IMR-90 (cell line): ENCODE results near the gene TPTE. TPM values are rescaled to one million over a fixed set of nuclear protein-coding genes. Genes with fewer than 3 reads are reported as not detected.
"Not testable (repeated sequence)": the region's sequence is repeated elsewhere in the genome, so short reads cannot be mapped to it uniquely, and the experiment has no call there.

Experiments used
- ATAC-seq: fragments of 200-7000 bp; cut with Tn5 transposase; 2 replicates; pipeline ENCODE4 v1.9.1; 2020; ENCODE audit warnings: low read depth, mild to moderate bottlenecking, moderate library complexity
- BruUV-seq: library from RNA; stranded (reverse); fragments of 400-500 nt; replicated peaks from 2 replicates; lab custom pipeline; 2021; lab: Mats Ljungman, UMichigan
- CTCF ChIA-PET: fragments of 300-600 bp; formaldehyde crosslinking; extraction: SDS; loops from one replicate; lab custom pipeline; 2021; ENCODE audit warnings: antibody characterized with exemption; lab: Yijun Ruan, JAX
- POLR2A ChIA-PET: fragments of 300-600 bp; sonication (Branson Sonifier 250); formaldehyde crosslinking; loops from one replicate; lab custom pipeline; 2022; ENCODE audit warnings: antibody characterized with exemption; ENCODE audit not compliant: unreplicated experiment; lab: Charles Lee
- DNase-seq: peaks from one replicate; pipeline ENCODE4 v3.0.0; 2013
- H2AFZ ChIP-seq: replicated peaks from 2 replicates; pipeline ENCODE3; 2013; ENCODE audit warnings: low read length, mild to moderate bottlenecking; ENCODE audit not compliant: poor library complexity
- H2AK5ac ChIP-seq: 2 replicates; pipeline ENCODE4 v1.6.1; 2013; ENCODE audit warnings: low read depth, low read length, inconsistent platforms
- H2AK9ac ChIP-seq: replicated peaks from 2 replicates; pipeline ENCODE3; 2013; ENCODE audit warnings: mild to moderate bottlenecking, low read depth, low read length, moderate library complexity; ENCODE audit not compliant: poor library complexity
- H2BK120ac ChIP-seq: 2 replicates; pipeline ENCODE4 v1.6.1; 2013; ENCODE audit warnings: low read depth, low read length, inconsistent platforms
- H2BK15ac ChIP-seq: 3 replicates; pipeline ENCODE4 v1.6.1; 2013; ENCODE audit warnings: low read depth, low read length, inconsistent platforms
- H2BK20ac ChIP-seq: 2 replicates; pipeline ENCODE4 v1.6.1; 2013; ENCODE audit warnings: low read depth, mild to moderate bottlenecking, inconsistent platforms, low read length, moderate library complexity
- H2BK5ac ChIP-seq: 2 replicates; pipeline ENCODE4 v1.6.1; 2013; ENCODE audit warnings: mild to moderate bottlenecking, low read depth, low read length, inconsistent platforms; ENCODE audit not compliant: poor library complexity, severe bottlenecking
- H3K14ac ChIP-seq: replicated peaks from 2 replicates; pipeline ENCODE4 v1.6.1; 2013; ENCODE audit warnings: low read depth, low read length, inconsistent platforms
- H3K18ac ChIP-seq: 2 replicates; pipeline ENCODE4 v1.6.1; 2013; ENCODE audit warnings: low read depth, low read length, control low read depth
- H3K23ac ChIP-seq: 2 replicates; pipeline ENCODE4 v1.6.1; 2013; ENCODE audit warnings: low read depth, low read length, inconsistent platforms
- H3K27ac ChIP-seq: 2 replicates; pipeline ENCODE4 v1.5.1; 2013; ENCODE audit warnings: mild to moderate bottlenecking, control low read depth, low read length; ENCODE audit not compliant: insufficient read depth
- H3K27me3 ChIP-seq: 2 replicates; pipeline ENCODE4 v1.6.1; 2013; ENCODE audit warnings: low read length; ENCODE audit not compliant: control insufficient read depth, insufficient read depth
- H3K36me3 ChIP-seq: 2 replicates; pipeline ENCODE4 v1.6.1; 2013; ENCODE audit warnings: low read length, mixed read lengths; ENCODE audit not compliant: control insufficient read depth, insufficient read depth
- H3K4ac ChIP-seq: 2 replicates; pipeline ENCODE4 v1.6.1; 2013; ENCODE audit warnings: low read depth, low read length, inconsistent platforms
- H3K4me1 ChIP-seq: 2 replicates; pipeline ENCODE4 v1.6.1; 2013; ENCODE audit warnings: low read length, mixed read lengths; ENCODE audit not compliant: control insufficient read depth, insufficient read depth
- H3K4me2 ChIP-seq: 2 replicates; pipeline ENCODE4 v1.6.1; 2013; ENCODE audit warnings: low read depth, mild to moderate bottlenecking, control low read depth, low read length, moderate library complexity
- H3K4me3 ChIP-seq: 2 replicates; pipeline ENCODE4 v1.5.1; 2013; ENCODE audit warnings: low read depth, mild to moderate bottlenecking, control low read depth, low read length, moderate library complexity; ENCODE audit not compliant: insufficient read depth
- H3K56ac ChIP-seq: 2 replicates; pipeline ENCODE4 v1.6.1; 2013; ENCODE audit warnings: low read length, inconsistent platforms; ENCODE audit not compliant: insufficient read depth; ENCODE audit errors: extremely low read depth
- H3K79me1 ChIP-seq, 2 experiments: 2 replicates each; pipeline ENCODE4 v1.6.1; 2013; ENCODE audit warnings: low read length in 2 of 2, inconsistent platforms in 1 of 2, low read depth in 1 of 2
- H3K9ac ChIP-seq: 2 replicates; pipeline ENCODE4 v1.6.1; 2013; ENCODE audit warnings: low read depth, low read length, control low read depth
- H3K9me1 ChIP-seq: 2 replicates; pipeline ENCODE4 v1.6.1; 2013; ENCODE audit warnings: low read length, inconsistent platforms; ENCODE audit not compliant: insufficient read depth
- H3K9me3 ChIP-seq: 2 replicates; pipeline ENCODE4 v1.6.1; 2013; ENCODE audit warnings: low read length; ENCODE audit not compliant: control insufficient read depth, insufficient read depth
- H4K20me1 ChIP-seq: 2 replicates; pipeline ENCODE4 v1.6.1; 2013; ENCODE audit warnings: low read length, inconsistent platforms; ENCODE audit not compliant: insufficient read depth
- H4K5ac ChIP-seq: 2 replicates; pipeline ENCODE4 v1.6.1; 2013; ENCODE audit warnings: mild to moderate bottlenecking, low read depth, low read length, control low read depth
- H4K8ac ChIP-seq, 2 experiments: 2 replicates each; pipeline ENCODE4 v1.6.1; 2013; ENCODE audit warnings: low read depth in 2 of 2, low read length in 2 of 2, control low read depth in 1 of 2, inconsistent platforms in 1 of 2
- H4K91ac ChIP-seq: 2 replicates; pipeline ENCODE4 v1.6.1; 2013; ENCODE audit warnings: low read depth, low read length, inconsistent platforms; ENCODE audit not compliant: insufficient read depth
- WGBS, 2 experiments: methylation state at CpG; one replicate each; pipeline versions ENCODE4 v1.1.5 to v1.1.7; 2013; ENCODE audit warnings: missing lambda C conversion rate in 2 of 2; ENCODE audit not compliant: insufficient read length in 1 of 2; ENCODE audit errors: extremely low coverage in 2 of 2; 5-methylcytosine and 5-hydroxymethylcytosine counted together
- dilution Hi-C: fragments of 300-500 bp; cut with HindIII; formaldehyde crosslinking; loops from one replicate; pipeline ENCODE4 v1.14.3; 2018; ENCODE audit warnings: low sequenced_read_pairs; ENCODE audit not compliant: unreplicated experiment
- in situ Hi-C: fragments of 300-500 bp; cut with MboI; formaldehyde crosslinking; loops from 3 replicates; pipeline ENCODE4 v1.14.3; 2019; ENCODE audit warnings: low sequenced_read_pairs, inconsistent platforms, mixed read lengths
- intact Hi-C: fragments of 100-400 bp; cut with micrococcal nuclease; formaldehyde crosslinking; loops from 2 replicates; pipeline ENCODE4 v1.10.0; 2022
- polyA plus RNA-seq, 3 experiments: library from polyadenylated mRNA; depleted of rRNA; stranded (reverse); fragments of >200 nt; gene quantifications; 2 replicates each; pipeline ENCODE4 v1.2.3, GENCODE V29; 2012; ENCODE audit warnings: low replicate concordance in 1 of 3
- total RNA-seq: library from RNA; depleted of rRNA; stranded (reverse); fragments of >200 nt; gene quantifications from 2 replicates; pipeline ENCODE4 v1.2.3, GENCODE V29; 2012

The TPTE gene
- total and polyA plus RNA-seq, 2 of the 4 experiments (the other 2 are of a cell fraction), result not detected

DNA sequence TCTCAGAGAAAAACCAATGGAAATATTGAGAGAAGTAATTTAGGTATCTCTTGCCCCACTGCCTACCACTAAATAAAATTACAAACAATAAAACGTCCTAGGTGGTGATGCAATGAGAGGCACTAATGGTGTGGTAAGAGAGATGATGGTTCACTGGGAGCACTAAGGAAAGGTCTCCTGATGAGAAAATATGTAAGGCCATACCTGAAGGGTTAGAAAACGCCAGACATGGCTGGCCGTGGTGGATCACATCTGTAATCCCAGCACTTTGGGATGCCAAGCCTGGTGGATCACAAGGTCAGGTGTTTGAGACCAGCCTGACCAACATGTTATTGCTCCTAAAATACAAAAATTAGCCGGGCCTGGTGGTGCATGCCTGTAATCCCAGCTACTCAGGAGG, 41.5 kb upstream of the TPTE start:
- H4K8ac ChIP-seq, H3K79me1 ChIP-seq, H3K56ac ChIP-seq, H3K4me1 ChIP-seq, H3K18ac ChIP-seq, H2AFZ ChIP-seq, H3K14ac ChIP-seq, H3K36me3 ChIP-seq, H4K5ac ChIP-seq, dilution Hi-C loops, H4K91ac ChIP-seq, H3K9ac ChIP-seq, BruUV-seq, H3K4me2 ChIP-seq, H3K23ac ChIP-seq, H3K9me1 ChIP-seq, H3K27me3 ChIP-seq, intact Hi-C loops, H2AK5ac ChIP-seq, H2BK20ac ChIP-seq, in situ Hi-C loops, H3K9me3 ChIP-seq, H2AK9ac ChIP-seq, POLR2A ChIA-PET, H4K20me1 ChIP-seq, ATAC-seq, H3K27ac ChIP-seq, H3K4me3 ChIP-seq, DNase-seq, H2BK120ac ChIP-seq, H2BK15ac ChIP-seq, H2BK5ac ChIP-seq, CTCF ChIA-PET, H3K4ac ChIP-seq: not testable (repeated sequence)
- no CpG with 5 or more reads among the region's 4 CpGs for WGBS, 2 experiments

DNA sequence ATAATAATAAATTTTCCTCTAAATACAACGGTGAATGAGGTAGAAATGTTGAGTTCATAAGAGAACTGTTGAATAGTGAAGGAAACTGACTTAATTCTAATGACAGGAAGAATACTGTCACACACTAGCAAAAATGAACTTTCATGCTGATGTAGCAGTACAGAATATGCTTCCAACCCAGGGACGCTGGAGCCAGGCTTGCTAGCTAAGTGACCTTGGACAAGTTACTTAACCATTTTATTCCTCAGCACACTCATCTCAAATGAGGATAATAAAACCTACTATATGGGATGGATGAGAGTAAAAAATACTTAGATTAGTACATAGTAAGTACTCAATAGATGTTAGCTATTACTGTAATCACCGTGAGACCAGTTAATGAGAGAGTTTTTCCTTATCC, 36.5 kb upstream of the TPTE start:
- H2AFZ ChIP-seq, H3K9me1 ChIP-seq, dilution Hi-C loops, H4K5ac ChIP-seq, H2AK5ac ChIP-seq, POLR2A ChIA-PET, H3K4me2 ChIP-seq, H2BK5ac ChIP-seq, ATAC-seq, H3K14ac ChIP-seq, DNase-seq, H3K27me3 ChIP-seq, H2BK120ac ChIP-seq, H3K4me3 ChIP-seq, H3K56ac ChIP-seq, H3K27ac ChIP-seq, H3K36me3 ChIP-seq, H3K79me1 ChIP-seq, H2BK20ac ChIP-seq, H3K4me1 ChIP-seq, H2AK9ac ChIP-seq, in situ Hi-C loops, H4K20me1 ChIP-seq, intact Hi-C loops, BruUV-seq, H3K9me3 ChIP-seq, H3K18ac ChIP-seq, H4K91ac ChIP-seq, H3K23ac ChIP-seq, H3K9ac ChIP-seq, H2BK15ac ChIP-seq, H3K4ac ChIP-seq, H4K8ac ChIP-seq, CTCF ChIA-PET: not testable (repeated sequence)
- WGBS, 2 experiments, result no CpG with 5 or more reads among the region's 3 CpGs
